K562 (cell line): ENCODE measurements around the gene SMIM13. TPM values are rescaled to one million over a fixed set of nuclear protein-coding genes. Genes with fewer than 3 reads are reported as not detected.
A peak's percentile ranks its signal among the peaks of the same experiment; 100 is the strongest.

ENCODE experiments used
- ATF4 ChIP-seq: fragments of 450-650 bp; formaldehyde crosslinking; IDR thresholded peaks from 2 replicates; pipeline ENCODE4 v1.4.0; 2022; ENCODE audit warnings: mild to moderate bottlenecking, moderate library complexity
- CLOCK ChIP-seq: fragments of 250-450 bp; sonication (Bioruptor Pico); IDR thresholded peaks from 2 replicates; pipeline ENCODE4 v1.4.0; 2020; ENCODE audit warnings: mild to moderate bottlenecking, moderate library complexity, borderline replicate concordance
- CREM ChIP-seq: IDR thresholded peaks from 2 replicates; pipeline ENCODE4 v1.6.1; 2014; ENCODE audit warnings: antibody characterized with exemption, low read depth
- EGR1 ChIP-seq: fragments of 450-650 bp; conservative IDR thresholded peaks from 2 replicates; pipeline ENCODE4 v1.6.1; 2017; ENCODE audit warnings: mild to moderate bottlenecking
- EP400 ChIP-seq: fragments of 450-650 bp; IDR thresholded peaks from 2 replicates; pipeline ENCODE4 v1.6.1; 2017; ENCODE audit warnings: antibody characterized with exemption, mild to moderate bottlenecking, moderate library complexity
- ETS1 ChIP-seq: conservative IDR thresholded peaks from 2 replicates; pipeline ENCODE4 v1.6.1; 2011; ENCODE audit warnings: low read depth, mild to moderate bottlenecking, low read length; ENCODE audit not compliant: control insufficient read depth
- ETV6 ChIP-seq, 3 experiments: fragments of 150-350 bp in 1 of 3; sonication (generic) in 1 of 3; formaldehyde crosslinking in 1 of 3; IDR thresholded peaks; 2 replicates each; pipeline versions ENCODE4 v1.6.1 to v1.8.0; 2014 to 2022; ENCODE audit warnings: borderline replicate concordance in 2 of 3, low read depth in 2 of 3, antibody characterized with exemption in 1 of 3, low read length in 1 of 3, mild to moderate bottlenecking in 1 of 3, missing genetic modification reagents in 1 of 3
- FOXK1 ChIP-seq: sonication (generic); formaldehyde crosslinking; IDR thresholded peaks from 2 replicates; pipeline ENCODE4 v1.8.0; 2022; ENCODE audit warnings: missing genetic modification reagents, mild to moderate bottlenecking, borderline replicate concordance
- HCFC1 ChIP-seq: IDR thresholded peaks from 2 replicates; pipeline ENCODE4 v1.6.1; 2012; ENCODE audit warnings: low read depth, low read length, improper control_type of control experiment
- PML ChIP-seq: IDR thresholded peaks from 2 replicates; pipeline ENCODE4 v1.6.1; 2012; ENCODE audit warnings: low read length, inconsistent platforms
- RNF219 ChIP-seq: fragments of 250-450 bp; sonication (Bioruptor Pico); IDR thresholded peaks from 2 replicates; pipeline ENCODE4 v1.5.0; 2022; ENCODE audit warnings: mild to moderate bottlenecking
- TEAD4 ChIP-seq, 2 experiments: sonication (generic) in 1 of 2; formaldehyde crosslinking in 1 of 2; IDR thresholded peaks; 2 replicates each; pipeline versions ENCODE4 v1.6.1 to v1.8.0; 2012 to 2022; ENCODE audit warnings: borderline replicate concordance in 1 of 2, inconsistent platforms in 1 of 2, low read length in 1 of 2, mild to moderate bottlenecking in 1 of 2, missing genetic modification reagents in 1 of 2
- ZBTB33 ChIP-seq: sonication (generic); formaldehyde crosslinking; IDR thresholded peaks from 2 replicates; pipeline ENCODE4 v1.8.1; 2023; ENCODE audit warnings: mild to moderate bottlenecking, missing genetic modification reagents
- ZKSCAN8 ChIP-seq: fragments of 200-800 bp; sonication (Bioruptor generic); IDR thresholded peaks from 2 replicates; pipeline ENCODE4 v1.6.1; 2016; ENCODE audit warnings: missing genetic modification characterization, missing compliant biosample characterization
- ZNF23 ChIP-seq: fragments of 250-450 bp; sonication (Bioruptor Pico); IDR thresholded peaks from 2 replicates; pipeline ENCODE4 v1.4.0; 2020; ENCODE audit warnings: mild to moderate bottlenecking
- ZNF232 ChIP-seq: sonication (generic); formaldehyde crosslinking; IDR thresholded peaks from 2 replicates; pipeline ENCODE4 v1.8.0; 2022; ENCODE audit warnings: mild to moderate bottlenecking, missing genetic modification reagents
- ZNF583 ChIP-seq: fragments of 250-450 bp; sonication (Bioruptor Pico); IDR thresholded peaks from 2 replicates; pipeline ENCODE4 v1.4.0; 2020
- ZNF766 ChIP-seq: fragments of 200-800 bp; sonication (Bioruptor generic); conservative IDR thresholded peaks from 2 replicates; pipeline ENCODE4 v1.6.1; 2016; ENCODE audit warnings: missing genetic modification characterization, missing compliant biosample characterization
- polyA plus RNA-seq, 8 experiments: library from polyadenylated mRNA; depleted of rRNA in 4 of 8; stranded (reverse) in 5 of 8; unstranded in 3 of 8; fragments of >200 nt; fragmentation: Nextera tagmentation in 2 of 8; fragmentation: Illumina TruSeq in 1 of 8; extraction: Ambion mirVana in 2 of 8; extraction: Trizol in 1 of 8; gene quantifications; 2 replicates each; pipeline versions ENCODE4 v1.2.1 to v1.2.3, GENCODE V29; 2011 to 2014; ENCODE audit warnings: inconsistent platforms in 1 of 8, missing spikeins in 1 of 8
- total RNA-seq, 7 experiments: library from RNA; depleted of rRNA in 6 of 7; stranded (reverse); fragments of >200 nt in 6 of 7; fragmentation: Illumina TruSeq in 2 of 7; extraction: Trizol in 2 of 7; gene quantifications; 2 replicates each; pipeline versions ENCODE4 v1.2.1 to v1.2.3, GENCODE V29; 2011 to 2021; ENCODE audit warnings: low replicate concordance in 1 of 7

Gene SMIM13
- total and polyA plus RNA-seq, 9 of the 15 experiments (the other 6 are each of a cell fraction or from before 2014, with no cell fraction given), result 5.5 to 24.8 (median 11.7) TPM

- TF ChIP-seq RNF219, result no peak
- TF ChIP-seq ETS1, result peak; percentile 33
- no peak for TF ChIP-seq PML
- TF ChIP-seq CREM, result peak; percentile 35; the same call in 1 of the 2 replicates
- TF ChIP-seq ZNF766 (CRISPR knock-in tag), result 0 out of 2 replicates have a peak, but pooled peaks have one; percentile 39
- TF ChIP-seq FOXK1 (CRISPR knock-in tag), result no peak
- TF ChIP-seq ATF4 (CRISPR knock-in tag), result no peak
- TF ChIP-seq HCFC1, result peak; percentile 48
- no peak for TF ChIP-seq EGR1
- TF ChIP-seq ZNF583, result no peak
- TF ChIP-seq ETV6 (IDR thresholded peaks at IDR 0.05; ENCODE audit: borderline replicate concordance in 1 of 2, low read depth in 2 of 2, low read length in 1 of 2), result no peak
- TF ChIP-seq ETV6 (CRISPR knock-in tag; IDR thresholded peaks at IDR 0.05; ENCODE audit: borderline replicate concordance), result no peak
- TF ChIP-seq ZBTB33 (CRISPR knock-in tag), result peak; percentile 99
- no peak for TF ChIP-seq ZNF232 (CRISPR knock-in tag)
- no peak for TF ChIP-seq EP400
- TF ChIP-seq ZNF23 (CRISPR knock-in tag), result no peak
- no peak for TF ChIP-seq ZKSCAN8
- TF ChIP-seq TEAD4 (IDR thresholded peaks at IDR 0.05; ENCODE audit: low read length), result no peak
- no peak for TF ChIP-seq TEAD4 (CRISPR knock-in tag; IDR thresholded peaks at IDR 0.05; ENCODE audit: borderline replicate concordance)
- no peak for TF ChIP-seq CLOCK (CRISPR knock-in tag)
These were observed 49.5 kb upstream of the SMIM13 start, which contains the start of gene ELOVL2 (continued) for GRCh38 chr6:11043961-11044711.
